Measurements from ENCODE around the gene MINAR1. TPM values are rescaled to one million over a fixed set of nuclear protein-coding genes. Genes with fewer than 3 reads are reported as not detected.

Gene MINAR1, protein sequence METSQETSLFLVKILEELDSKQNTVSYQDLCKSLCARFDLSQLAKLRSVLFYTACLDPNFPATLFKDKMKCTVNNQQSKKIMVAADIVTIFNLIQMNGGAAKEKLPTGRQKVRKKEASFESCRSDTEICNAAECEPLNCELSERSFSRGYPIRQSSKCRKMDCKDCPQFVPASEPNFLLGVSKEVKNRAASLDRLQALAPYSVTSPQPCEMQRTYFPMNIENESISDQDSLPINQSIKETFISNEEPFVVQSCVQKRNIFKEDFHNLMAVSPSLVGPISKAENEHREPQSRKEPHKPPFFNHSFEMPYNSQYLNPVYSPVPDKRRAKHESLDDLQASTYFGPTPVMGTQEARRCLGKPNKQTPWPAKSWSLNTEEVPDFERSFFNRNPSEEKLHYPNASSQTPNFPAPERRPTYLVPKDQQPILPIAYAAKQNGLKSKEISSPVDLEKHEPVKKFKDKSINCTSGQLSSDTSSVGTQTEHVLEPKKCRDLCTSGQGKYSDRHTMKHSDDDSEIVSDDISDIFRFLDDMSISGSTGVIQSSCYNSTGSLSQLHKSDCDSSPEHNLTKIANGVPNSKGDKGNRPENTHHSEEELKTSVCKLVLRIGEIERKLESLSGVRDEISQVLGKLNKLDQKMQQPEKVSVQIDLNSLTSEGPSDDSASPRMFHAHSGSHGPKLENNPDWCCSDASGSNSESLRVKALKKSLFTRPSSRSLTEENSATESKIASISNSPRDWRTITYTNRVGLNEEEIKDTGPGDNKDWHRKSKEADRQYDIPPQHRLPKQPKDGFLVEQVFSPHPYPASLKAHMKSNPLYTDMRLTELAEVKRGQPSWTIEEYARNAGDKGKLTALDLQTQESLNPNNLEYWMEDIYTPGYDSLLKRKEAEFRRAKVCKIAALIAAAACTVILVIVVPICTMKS
- polyA plus RNA-seq: 0.08 TPM

DNA sequence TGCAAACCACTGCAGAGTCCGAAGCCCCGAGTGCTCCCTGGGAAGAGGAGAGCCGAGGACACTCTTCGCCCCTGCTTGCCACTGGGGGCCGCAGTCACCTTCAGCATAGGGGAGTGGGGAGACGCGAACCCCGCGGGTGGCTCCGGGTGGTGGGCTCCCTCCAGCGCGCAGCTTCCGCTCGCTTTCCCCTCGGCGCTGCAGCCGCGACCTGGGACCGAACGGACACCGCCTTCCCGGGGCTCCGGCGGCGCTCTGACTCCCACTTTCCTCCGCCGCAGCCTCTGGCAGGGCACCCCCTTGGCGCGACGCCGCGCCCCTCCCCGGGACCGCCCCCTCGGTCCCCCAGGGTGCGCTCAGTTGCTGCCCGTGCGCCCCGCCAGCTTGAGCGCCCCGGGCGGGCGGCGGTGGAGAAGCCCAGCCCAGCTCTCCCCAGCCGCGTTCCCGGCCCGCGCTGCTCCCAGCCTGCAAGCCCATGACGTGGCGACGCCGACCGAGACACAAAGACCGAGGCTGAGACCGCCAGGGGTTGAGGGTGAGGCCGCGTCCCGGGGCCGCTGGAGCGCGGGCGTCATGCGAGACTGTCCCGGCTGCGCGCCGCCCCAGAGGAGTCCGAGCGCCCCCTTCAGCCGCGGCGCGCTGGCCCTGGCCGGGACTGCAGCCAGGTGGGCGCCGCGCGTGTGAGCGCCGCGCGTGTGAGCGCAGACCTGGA lies at the start of gene MINAR1:
Gene MINAR1, plus strand, starts transcription at position 701 of the 709 bp plus-strand sequence. CDS start 23,812 bp downstream, outside the sequence.
- Mint-ChIP-seq H3K4me3 (peak within 1 kb of the TSS in 2 of 4 donors; percentile 44 to 56), H3K27me3 (peaks cover 51% of the 10 kb centered on the region), H3K27ac (no peak within 1 kb of the TSS), H3K36me3 (no peaks in the 10 kb centered on the region), H3K9me3 (peaks cover 2 to 3% (median 3%) of the 10 kb centered on the region in 3 donors), H3K4me1 (peaks cover 0 to 8% (median 5%) of the 10 kb centered on the region in 3 donors)

DNA sequence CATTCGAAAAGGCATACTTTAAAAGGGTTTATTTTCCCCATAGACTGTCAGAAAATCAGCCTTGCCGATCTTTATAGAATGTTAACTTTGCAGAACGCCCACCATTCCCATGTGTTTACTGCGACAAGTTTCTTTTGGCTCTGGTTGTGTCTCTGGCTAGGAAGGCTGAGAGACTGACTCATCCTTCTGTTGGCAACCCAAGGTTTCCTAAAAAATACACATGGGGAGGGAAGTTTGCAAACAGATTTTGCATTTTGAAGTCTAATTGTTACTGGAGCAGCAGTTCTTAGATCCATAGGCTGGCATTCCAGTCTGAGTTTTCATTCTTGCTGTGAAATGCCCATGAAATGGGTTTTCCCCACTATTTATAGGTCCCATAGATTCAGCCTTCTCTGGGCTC lies 37.9 kb upstream of the MINAR1 start:
- no peaks in the 10 kb centered on the region for H3K27me3 Mint-ChIP-seq
- no peak overlapping the region for H3K27ac Mint-ChIP-seq
- H3K9me3 Mint-ChIP-seq: peaks cover 0 to 10% (median 2%) of the 10 kb centered on the region in 3 donors
- no peaks in the 10 kb centered on the region for H3K36me3 Mint-ChIP-seq
- peak overlapping the region in 1 of 4 donors; percentile 9 for H3K4me3 Mint-ChIP-seq
- H3K4me1 Mint-ChIP-seq: no peaks in the 10 kb centered on the region

DNA sequence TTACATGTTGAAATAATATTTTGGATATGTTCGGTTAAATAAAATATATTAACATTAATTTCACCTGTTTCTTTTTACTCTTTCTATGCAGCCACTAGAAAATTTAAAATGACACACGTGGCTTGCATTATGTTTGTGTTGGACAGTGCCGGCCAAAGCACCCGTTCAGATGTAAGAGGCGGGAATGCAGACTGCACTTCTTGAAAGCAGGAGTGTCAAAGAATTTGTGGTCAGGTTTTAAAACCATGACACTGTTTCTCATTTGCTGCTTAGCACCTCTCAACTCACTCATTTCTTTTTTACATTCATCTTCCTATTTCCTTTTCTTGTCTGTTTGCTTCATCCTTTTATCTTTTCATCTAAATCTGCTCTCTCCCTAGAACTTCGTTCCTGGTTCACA lies 35.3 kb upstream of the MINAR1 start:
- H3K36me3 Mint-ChIP-seq: peaks cover 3% of the 10 kb centered on the region
- H3K9me3 Mint-ChIP-seq: peaks cover 0 to under 1% (median 0%) of the 10 kb centered on the region in 3 donors
- no peaks in the 10 kb centered on the region for H3K4me1 Mint-ChIP-seq
- no peak overlapping the region for H3K4me3 Mint-ChIP-seq
- H3K27me3 Mint-ChIP-seq: no peaks in the 10 kb centered on the region
- H3K27ac Mint-ChIP-seq: no peak overlapping the region

DNA sequence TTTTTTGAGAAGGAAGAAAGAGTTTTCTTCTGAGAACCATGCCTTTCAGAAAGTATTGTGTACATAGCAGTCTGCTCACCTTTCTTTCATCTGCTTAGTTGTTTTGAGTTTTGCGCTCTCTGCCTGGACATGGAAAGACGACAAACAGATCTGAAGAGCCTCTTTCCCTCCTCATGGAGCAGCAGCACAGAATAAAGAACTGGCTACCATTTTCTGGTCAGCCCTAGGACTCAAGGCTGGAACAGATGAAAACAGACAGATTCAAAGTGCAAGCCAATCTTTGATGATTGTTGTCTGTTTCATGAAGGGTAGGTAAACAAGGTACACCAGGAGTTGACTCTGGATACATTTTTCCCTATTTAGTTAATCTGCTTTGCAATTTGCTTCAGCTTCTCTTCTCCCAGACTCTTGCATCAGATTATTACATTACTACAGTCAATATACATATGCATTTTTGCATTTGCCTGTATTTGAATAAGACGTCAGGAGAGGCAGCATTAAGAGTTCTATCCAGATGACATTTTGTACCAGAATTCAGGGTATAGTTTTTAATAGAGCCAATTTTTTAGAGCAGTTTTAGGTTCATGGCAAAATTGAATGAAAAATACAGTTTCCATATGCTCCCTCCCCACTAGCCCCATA lies 34.7 kb upstream of the MINAR1 start:
- H3K9me3 Mint-ChIP-seq: no peaks in the 10 kb centered on the region
- no peak overlapping the region for H3K27ac Mint-ChIP-seq
- no peak overlapping the region for H3K4me3 Mint-ChIP-seq
- H3K36me3 Mint-ChIP-seq: peaks cover 3% of the 10 kb centered on the region
- H3K27me3 Mint-ChIP-seq: no peaks in the 10 kb centered on the region
- no peaks in the 10 kb centered on the region for H3K4me1 Mint-ChIP-seq

DNA sequence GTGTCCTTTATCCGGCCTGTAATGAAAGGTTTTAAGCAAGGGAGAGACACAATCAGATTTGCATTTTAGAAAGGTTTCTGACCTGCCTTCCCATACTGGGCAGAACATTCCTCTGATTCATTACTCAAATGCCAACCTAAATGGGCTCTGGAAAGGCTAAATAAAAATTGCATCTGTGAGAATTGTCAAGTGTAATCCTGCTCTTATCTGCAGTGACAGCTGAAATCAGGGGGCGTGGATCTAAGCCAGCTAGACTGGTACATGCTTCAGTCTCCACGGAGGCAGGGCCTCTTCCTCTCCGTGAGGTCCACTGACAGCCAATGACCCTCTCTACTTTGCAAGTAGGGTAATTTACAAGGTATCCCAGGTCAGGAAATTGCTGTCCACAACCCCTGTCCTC lies 32.5 kb upstream of the MINAR1 start:
- no peaks in the 10 kb centered on the region for H3K4me1 Mint-ChIP-seq
- H3K27me3 Mint-ChIP-seq: no peaks in the 10 kb centered on the region
- H3K9me3 Mint-ChIP-seq: no peaks in the 10 kb centered on the region
- no peak overlapping the region for H3K4me3 Mint-ChIP-seq
- peaks cover 3% of the 10 kb centered on the region for H3K36me3 Mint-ChIP-seq
- H3K27ac Mint-ChIP-seq: no peak overlapping the region

DNA sequence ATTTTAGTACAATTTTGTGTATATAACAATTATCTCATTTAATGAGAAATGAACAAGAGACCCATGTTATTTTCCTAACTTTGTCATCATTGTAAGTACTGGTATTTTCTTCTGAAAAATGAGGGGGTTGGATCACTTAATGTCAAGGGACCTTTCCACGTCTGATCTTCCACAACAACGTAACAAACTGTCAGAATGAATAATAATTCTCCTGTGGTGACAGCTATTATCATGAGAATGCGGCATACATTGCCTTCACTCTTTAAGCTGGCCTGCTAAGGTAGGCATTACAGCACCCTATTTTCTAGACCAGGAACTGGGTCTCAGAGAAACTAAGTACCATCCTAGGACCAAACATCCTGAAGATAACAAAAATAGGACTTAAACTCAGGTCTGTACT lies 31.5 kb upstream of the MINAR1 start:
- Mint-ChIP-seq H3K27me3 (no peaks in the 10 kb centered on the region), H3K4me3 (no peak overlapping the region), H3K9me3 (no peaks in the 10 kb centered on the region), H3K27ac (no peak overlapping the region), H3K36me3 (peaks cover 3% of the 10 kb centered on the region), H3K4me1 (no peaks in the 10 kb centered on the region)

DNA sequence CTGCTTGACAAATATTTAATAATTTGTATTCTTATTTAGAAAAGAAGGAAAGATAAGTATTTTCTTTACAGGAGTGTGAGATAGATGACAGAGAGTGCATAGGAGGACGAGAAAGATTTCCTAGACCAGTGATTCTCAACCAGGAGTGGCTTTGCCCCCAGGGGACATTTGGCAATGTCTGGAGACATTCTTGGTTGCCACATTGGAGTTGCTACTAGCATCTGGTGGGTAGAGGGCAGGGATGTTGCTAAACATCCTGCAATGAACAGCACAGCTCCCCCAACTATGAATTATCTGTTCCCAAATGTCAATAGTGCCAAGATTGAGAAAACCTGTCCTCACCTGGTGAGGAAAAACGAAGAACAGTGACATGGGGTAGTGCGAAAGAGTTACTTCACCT lies 30.8 kb upstream of the MINAR1 start:
- no peaks in the 10 kb centered on the region for H3K9me3 Mint-ChIP-seq
- no peaks in the 10 kb centered on the region for H3K27me3 Mint-ChIP-seq
- no peaks in the 10 kb centered on the region for H3K4me1 Mint-ChIP-seq
- peaks cover 3% of the 10 kb centered on the region for H3K36me3 Mint-ChIP-seq
- no peak overlapping the region for H3K4me3 Mint-ChIP-seq
- no peak overlapping the region for H3K27ac Mint-ChIP-seq

DNA sequence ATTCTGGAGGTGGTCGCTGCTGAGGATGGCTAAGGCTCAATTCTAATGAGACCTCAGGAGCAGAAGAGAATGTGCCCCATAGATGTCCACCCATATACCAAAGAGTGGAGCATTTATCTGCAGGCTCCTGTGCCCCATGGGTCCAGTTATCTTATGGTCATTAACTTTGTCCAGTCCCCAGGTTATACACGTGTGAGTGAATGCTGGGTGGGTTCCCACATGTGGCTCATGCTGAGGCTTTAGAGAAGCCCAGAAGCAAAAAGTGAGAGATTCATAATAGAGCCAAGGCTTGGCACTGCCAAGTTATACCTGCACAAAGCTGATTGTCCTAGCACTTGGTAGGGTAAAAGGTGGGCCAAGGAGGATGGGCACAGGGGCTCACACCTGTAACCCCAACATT lies 30.0 kb upstream of the MINAR1 start:
- no peaks in the 10 kb centered on the region for H3K9me3 Mint-ChIP-seq
- H3K27me3 Mint-ChIP-seq: no peaks in the 10 kb centered on the region
- H3K4me3 Mint-ChIP-seq: no peak overlapping the region
- no peak overlapping the region for H3K27ac Mint-ChIP-seq
- H3K36me3 Mint-ChIP-seq: peaks cover 8% of the 10 kb centered on the region
- no peaks in the 10 kb centered on the region for H3K4me1 Mint-ChIP-seq

DNA sequence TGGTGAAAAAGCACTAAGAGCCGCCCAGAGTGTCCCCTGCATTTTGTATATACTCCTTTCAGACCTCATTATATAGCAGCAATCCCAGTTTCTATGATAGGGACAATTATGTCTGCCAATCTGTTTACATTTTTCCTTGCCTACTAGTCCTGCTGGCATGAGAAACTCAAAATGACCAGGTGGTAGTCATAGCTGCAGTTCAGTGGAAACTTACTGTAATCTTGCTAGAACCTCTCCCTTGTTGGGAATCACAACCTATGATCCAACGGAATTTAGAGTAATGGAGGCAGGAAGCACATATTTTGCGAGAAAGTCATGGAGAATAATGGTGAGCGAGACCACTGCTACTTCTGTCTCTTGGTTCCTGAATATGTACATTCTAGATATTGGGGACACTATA lies 28.6 kb upstream of the MINAR1 start:
- Mint-ChIP-seq H3K4me1 (no peaks in the 10 kb centered on the region), H3K4me3 (no peak overlapping the region), H3K27ac (no peak overlapping the region), H3K9me3 (no peaks in the 10 kb centered on the region), H3K27me3 (no peaks in the 10 kb centered on the region), H3K36me3 (peaks cover 8% of the 10 kb centered on the region)

DNA sequence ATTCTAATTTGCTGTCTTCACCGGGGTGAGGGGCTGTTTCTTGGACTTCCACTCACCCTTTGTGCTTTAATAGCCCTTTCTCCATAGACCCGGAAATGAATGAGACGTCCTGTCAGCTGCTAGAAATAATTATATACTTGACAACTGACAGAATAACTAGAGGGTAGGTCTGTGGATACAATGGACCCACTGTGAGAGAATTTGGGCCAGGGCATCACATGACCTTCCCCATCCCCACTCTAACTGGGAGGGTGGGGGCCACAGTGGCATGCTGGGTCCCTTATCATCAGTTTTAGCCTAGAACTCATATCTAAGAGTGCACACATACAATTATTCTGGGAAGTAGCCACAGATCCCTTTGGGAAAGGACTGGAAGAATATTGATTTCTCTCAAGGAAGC lies 25.9 kb upstream of the MINAR1 start:
- H3K4me1 Mint-ChIP-seq: no peaks in the 10 kb centered on the region
- H3K27ac Mint-ChIP-seq: no peak overlapping the region
- H3K9me3 Mint-ChIP-seq: no peaks in the 10 kb centered on the region
- no peak overlapping the region for H3K4me3 Mint-ChIP-seq
- no peaks in the 10 kb centered on the region for H3K27me3 Mint-ChIP-seq
- peaks cover 5% of the 10 kb centered on the region for H3K36me3 Mint-ChIP-seq

DNA sequence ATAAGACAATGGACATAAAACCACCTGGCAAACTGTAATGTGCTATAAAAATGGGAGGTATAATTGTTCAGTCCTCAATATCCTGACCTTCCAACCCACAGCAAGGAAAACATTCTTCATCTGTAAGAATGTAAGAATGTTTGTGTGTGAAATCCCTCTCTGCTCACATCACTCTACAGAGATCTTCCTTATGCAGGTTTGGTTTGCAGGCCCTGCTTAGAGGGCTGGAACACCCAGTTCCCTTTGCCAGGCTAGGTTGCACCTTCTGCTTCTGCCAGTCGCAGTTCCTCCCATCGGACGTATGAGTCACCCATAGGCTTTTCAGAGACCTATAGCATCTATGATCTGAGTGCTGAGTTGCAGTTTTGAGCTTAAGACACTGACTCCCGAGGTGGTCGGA lies 24.1 kb upstream of the MINAR1 start:
- no peak overlapping the region for H3K27ac Mint-ChIP-seq
- H3K4me3 Mint-ChIP-seq: no peak overlapping the region
- no peaks in the 10 kb centered on the region for H3K9me3 Mint-ChIP-seq
- no peaks in the 10 kb centered on the region for H3K27me3 Mint-ChIP-seq
- no peaks in the 10 kb centered on the region for H3K4me1 Mint-ChIP-seq
- peaks cover 10% of the 10 kb centered on the region for H3K36me3 Mint-ChIP-seq

DNA sequence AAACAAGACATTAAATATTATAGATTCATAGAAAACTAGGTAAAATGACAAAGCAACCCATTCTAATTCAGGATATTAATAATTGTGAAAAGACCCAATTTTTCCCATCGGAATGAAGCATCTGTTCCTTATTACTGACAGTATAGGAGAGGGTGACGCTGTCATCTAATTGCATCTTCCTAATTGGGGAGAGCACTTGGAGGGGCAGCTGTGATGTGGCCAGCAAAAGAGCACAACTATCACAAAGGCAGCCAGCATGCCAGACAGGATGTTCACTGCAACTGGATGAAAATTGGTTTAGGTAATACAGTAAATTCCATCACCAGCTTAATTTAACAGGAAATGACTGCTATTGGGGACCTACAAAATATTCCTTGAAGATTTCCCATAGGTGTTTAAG lies 21.9 kb upstream of the MINAR1 start:
- H3K36me3 Mint-ChIP-seq: peaks cover 20% of the 10 kb centered on the region
- no peaks in the 10 kb centered on the region for H3K27me3 Mint-ChIP-seq
- H3K4me3 Mint-ChIP-seq: no peak overlapping the region
- H3K4me1 Mint-ChIP-seq: no peaks in the 10 kb centered on the region
- H3K9me3 Mint-ChIP-seq: no peaks in the 10 kb centered on the region
- H3K27ac Mint-ChIP-seq: no peak overlapping the region

DNA sequence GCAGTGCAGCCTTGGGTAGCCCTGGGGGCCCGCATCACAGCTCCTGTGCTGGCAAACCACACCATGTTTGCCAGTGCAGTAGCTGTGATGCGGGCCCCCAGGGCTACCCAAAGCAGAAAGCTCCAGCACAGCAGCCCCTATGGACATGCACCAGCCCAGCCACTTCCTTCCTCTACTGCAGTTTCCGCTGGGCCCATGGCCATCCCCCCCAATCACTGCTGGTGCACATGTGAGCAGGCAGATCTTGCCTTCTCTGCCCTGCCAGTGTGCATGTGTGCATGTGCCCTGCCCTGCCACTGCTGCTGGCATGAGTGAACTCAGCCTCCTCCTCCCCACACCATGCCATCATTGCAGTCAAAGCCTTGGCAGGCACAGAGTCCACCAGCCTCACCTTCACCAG lies 20.1 kb upstream of the MINAR1 start:
- no peaks in the 10 kb centered on the region for H3K4me1 Mint-ChIP-seq

DNA sequence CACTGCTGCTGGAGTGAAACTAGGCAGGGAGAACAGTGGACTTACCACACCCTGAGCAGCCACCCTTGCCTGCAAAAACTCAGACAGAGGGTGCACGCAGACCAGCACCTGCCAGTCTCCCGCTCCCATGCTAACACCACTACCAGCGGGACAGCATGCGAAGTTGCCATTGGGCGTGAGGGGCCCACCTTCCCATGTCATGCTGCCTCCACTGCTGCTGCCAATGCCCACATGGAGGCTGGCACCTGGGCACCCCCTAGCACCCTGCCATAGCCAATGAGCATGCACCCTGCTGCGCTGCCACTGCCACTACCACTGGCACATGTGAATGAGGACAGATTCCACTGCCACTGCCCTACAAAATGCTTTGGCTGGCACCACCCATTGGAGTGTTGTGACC lies 19.7 kb upstream of the MINAR1 start:
- Mint-ChIP-seq H3K4me3 (no peak overlapping the region), H3K36me3 (peaks cover 15% of the 10 kb centered on the region), H3K27ac (no peak overlapping the region), H3K9me3 (no peaks in the 10 kb centered on the region), H3K4me1 (no peaks in the 10 kb centered on the region), H3K27me3 (no peaks in the 10 kb centered on the region)

More for the DNA sequence above, 20.1 kb upstream of the MINAR1 start:
- H3K27me3 Mint-ChIP-seq: no peaks in the 10 kb centered on the region
- H3K9me3 Mint-ChIP-seq: no peaks in the 10 kb centered on the region
- no peak overlapping the region for H3K4me3 Mint-ChIP-seq
- H3K36me3 Mint-ChIP-seq: peaks cover 16% of the 10 kb centered on the region
- H3K27ac Mint-ChIP-seq: no peak overlapping the region

DNA sequence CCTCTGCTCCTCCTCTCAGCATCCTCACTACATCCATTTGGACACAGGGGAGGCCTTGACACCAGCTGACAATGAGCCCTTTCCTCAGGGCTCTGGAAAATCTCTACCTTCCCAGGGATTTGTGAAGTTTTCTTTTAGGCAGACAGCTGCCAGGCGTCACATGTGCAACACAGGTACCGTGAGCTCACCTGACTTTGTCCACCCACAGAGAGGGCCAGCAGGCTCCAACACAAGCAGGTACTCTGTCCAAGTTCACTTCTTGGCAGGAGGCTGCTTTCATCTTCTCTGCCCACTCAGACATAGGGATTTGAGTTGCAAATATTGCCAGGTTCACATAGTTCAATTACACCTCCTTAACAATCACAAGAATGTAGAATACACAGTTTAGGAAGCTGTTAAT lies 15.3 kb upstream of the MINAR1 start:
- Mint-ChIP-seq H3K36me3 (peaks cover 15% of the 10 kb centered on the region), H3K4me3 (no peak overlapping the region), H3K4me1 (no peaks in the 10 kb centered on the region), H3K9me3 (no peaks in the 10 kb centered on the region), H3K27me3 (no peaks in the 10 kb centered on the region), H3K27ac (no peak overlapping the region)
